ENCODE results near the gene SF3B2.

GRCh38 chr11:66061268-66061667 lies 9.1 kb downstream of the SF3B2 start:
- TF ChIP-seq CTCF (IDR thresholded peaks at IDR 0.05) = no peak
- no peak for TF ChIP-seq EP300 (IDR thresholded peaks at IDR 0.05)

Data from tibial nerve (tissue), 4 donors.